ENCODE data around the gene CHAD.

The CHAD gene

DNA sequence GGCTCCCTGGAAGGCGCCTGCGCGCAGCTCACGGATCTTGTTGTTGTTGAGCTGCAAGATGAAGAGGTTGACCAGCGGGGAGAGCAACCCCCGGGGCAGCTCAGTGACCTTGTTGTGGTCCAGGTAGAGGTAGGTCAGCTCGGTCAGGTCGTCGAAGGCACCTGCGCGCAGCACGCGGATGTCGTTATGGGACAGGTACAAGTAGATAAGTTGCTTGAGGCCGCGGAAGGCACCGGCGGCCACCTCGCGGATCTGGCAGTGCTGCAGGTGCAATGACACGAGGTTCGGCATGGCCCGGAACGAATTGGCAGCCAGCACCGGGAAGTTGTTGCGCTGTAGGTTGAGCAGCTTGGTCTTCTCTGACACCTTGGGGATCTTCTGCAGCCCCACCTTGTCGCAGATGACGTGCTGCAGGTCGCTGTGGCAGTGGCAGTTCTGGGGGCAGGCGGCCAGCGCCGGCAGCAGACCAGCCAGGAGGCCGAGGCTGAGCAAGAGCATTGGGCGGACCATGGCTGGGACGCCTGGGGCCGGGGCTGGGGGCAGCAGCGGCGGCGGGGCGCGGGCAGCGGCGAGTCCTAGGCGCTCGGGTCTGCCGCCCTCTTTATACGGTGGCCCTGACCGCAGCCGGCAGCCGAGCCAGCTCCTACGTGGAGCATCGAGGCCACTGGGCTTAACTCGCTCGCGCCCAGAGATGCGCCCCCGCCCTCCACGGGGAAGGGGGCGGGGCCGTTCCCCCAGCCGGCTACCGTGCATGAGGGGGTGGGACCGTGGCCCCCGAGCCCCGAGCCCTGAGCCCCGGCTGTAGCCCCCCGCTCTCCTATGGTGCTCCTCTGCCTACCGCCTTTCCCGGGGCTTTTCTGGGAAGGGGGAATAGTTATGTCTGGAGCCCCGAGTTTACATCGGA lies at the start of gene CHAD:
CHAD (minus strand) TSS at position 577 of the 904 bp plus-strand sequence; CDS start at position 510, 67 bp downstream.
- DNase-seq, result no peak

DNA sequence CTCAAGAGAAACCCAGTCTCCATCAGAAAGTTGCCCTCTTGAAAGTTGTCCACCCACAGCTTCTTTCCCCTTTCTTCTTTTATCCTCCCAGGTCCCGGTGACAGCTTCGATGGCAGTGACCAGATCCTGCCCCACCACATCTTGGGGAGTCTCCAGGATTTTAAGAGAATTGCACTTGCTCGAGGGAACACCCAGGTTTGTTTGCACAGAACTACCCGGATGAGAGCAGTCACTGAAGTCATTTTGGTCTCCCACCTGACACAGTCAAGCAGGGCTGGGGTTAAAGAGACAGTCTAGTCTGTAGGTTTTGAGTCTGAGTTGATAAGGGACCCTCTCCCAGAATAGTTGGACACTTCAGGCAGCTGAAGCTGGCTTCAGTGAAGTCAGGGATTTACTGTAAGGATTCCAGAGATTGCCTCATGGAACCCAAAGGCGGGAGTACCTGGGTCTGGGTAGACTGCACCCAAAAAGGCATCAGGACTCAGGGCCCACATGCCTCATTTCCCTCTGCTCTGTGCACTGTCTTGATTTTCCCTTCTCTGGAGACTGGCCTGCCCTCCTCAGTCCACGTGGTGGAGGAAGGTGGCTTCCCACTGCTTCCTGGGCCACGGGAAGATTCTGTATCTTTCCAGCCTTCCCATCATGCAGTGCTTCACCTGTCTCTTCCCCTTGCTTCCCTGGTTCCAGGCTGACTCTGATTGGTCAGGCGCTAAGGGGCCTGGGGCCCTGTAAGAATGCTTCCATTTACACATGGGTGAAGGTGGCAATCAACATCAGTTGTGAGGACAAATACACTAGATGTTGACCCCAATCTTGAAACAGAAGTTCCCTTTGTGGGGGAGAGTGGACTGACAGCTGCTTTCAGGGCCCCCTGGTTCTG lies 49.1 kb upstream of the CHAD start:
- no peak for DNase-seq

DNA sequence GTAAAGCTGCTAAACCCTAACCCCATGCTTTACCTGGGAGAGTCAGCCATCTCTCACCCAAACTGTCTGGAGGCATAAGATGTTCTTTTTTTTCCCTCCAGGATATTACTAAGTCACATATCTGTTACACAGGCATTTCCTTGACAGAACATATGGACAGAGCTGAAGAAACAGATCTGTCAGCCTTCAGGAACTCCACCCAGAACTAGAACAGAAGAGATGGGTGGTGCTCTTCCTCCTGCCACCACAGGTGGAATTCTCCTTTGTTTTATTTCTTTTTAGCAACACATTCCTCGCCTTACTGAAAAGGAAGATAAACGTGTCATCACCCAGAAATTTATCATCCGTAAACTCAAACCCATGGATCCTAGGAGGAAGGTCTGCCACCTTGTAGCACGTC lies 48.3 kb upstream of the CHAD start:
- DNase-seq, result no peak

DNA sequence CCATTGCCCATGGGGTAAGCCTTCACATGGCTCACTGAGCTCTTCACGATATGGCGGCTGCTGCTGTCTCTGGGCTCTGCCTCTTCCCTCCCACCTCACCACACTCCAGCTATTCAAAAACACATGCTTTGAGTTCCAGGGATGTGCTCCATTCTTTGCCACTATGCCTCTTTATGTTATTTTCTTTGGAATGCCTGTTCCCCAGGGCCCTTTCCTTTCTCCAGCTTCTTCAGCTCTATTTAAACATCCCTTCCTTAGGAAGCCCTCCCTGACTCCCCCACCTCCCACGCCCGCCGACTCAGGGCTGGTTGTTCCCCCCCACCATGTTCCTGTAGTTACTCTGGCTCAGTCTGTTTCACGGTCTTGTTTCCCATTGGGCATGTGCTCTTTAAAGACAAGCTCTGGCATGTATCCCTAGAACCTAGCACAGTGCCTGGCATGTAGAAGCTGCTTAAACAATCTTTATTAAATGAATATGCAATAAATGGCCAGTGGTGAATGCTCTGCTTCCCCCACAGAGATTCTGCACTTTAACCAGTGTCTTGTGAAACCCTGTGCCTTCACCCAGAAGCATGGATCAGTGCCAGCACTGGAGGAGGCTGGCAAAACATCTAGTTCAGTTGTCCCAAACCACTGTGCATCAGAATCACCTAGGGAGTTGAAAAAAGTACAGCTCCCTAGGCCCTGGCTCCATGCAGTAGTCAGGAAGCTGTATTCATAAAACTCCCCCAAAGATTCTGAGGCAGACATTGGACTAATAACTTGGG lies 46.4 kb upstream of the CHAD start:
- no peak for DNase-seq

DNA sequence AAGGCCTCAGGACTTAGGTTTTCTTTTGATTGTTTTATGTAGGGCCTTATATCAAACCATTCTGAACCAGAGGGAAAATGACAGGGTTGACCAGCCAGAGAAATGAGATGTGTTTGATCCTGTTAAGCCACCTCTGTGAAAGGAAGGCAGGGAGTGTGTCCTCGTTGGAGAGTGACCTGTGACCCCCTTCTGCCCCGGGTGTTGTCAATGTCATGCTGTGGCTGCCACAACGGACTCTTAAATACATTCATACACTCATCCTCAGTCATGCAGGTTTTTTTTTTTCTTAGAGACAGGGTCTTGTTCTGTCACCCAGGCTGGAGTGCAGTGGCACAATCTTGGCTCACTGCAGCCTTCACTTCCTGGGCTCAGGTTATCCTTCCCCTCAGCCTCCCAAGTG lies 45.7 kb upstream of the CHAD start:
- no peak for DNase-seq

- no peak for DNase-seq
These were observed 44.8 kb upstream of the CHAD start for GRCh38 chr17:50513495-50513894.

DNA sequence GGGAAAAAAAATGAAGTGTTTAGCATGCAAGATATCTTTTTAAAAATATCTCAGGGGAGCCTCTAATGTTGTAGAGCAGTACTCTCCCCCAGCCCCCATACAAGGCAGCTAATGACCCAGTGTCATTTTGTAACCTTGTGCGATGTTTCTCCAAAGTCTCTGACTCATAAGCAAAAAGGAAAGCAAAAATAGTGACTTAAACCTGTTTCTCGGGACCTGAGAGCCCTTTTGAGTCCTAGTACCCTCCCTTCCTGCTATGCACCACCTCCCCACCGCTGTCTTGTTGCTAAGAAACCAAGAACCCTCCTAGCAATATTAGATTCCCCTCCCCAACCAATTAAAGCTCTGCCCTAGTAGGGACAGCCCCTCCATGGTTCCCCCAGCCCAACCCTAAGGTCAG lies 42.4 kb upstream of the CHAD start:
- peak in 1 of 6 experiments; percentile 5 for DNase-seq

DNA sequence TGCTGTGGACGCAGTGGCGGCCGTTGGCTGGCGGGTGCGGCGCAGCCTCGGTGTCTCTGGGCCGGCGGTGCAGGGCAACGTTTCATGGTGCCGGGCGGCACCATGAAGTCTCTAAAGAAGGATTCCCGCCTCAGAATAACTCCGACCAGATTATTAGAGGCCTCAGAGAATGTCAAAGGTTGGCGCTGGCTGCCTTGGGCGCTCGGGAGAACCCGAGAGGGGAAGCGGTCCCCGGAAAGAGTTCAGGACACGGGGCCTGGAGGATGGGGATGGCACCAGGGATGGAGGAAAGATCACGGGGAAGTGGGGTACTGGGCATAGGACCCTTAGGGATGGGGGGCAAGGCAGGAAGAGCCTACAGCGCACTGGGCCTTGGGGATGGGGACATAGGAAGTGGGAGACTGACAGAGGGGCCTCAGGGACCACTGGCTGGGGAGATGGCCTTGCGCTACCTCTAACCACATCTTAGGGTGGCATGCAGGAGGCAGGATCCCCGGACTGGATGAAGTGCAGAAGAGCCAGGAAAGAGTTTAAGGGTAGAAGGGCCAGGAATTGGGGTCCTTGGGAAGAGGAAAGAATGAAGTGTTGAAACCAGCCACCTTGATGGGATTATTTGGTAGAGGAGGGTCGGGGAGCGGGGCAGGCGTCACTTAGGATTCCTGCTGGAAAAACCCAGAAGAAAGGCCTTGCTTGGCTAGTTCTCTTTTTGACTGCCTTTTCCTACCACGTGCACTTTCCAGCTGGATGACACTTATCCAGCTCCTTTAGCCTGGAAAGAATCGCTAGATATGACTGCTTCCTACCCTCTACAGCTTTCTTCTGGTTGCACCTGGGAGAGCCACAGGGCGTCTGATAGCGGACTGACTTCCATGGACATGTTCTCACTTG lies 40.1 kb upstream of the CHAD start:
- DNase-seq, result no peak

GRCh38 chr17:50507871-50508572 lies 39.3 kb upstream of the CHAD start, which contains the start of gene MYCBPAP:
TSS of gene MYCBPAP (plus strand) at chr17:50508439. CDS start at chr17:50508675, 236 bp downstream.
- DNase-seq, result peak; percentile 51 to 79 (median 70)

DNA sequence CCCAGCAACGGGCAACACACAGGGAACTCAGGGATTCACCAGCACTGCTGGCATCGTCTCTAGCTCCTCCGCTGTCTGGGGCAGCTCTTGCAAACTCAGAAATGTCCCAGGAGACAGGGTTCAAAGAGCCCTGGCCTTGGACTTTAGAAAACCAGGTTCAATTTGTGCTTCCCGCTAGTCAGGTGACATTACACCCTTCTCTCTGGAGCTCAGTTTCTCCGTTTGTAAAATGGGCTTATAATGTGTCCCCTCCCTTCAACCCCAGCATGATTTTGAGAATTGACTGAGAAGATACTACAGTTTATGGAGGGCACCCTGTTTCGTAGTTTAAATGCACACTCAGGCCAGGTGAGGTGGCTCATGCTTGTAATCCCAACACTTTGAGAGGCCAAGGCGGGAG lies 37.6 kb upstream of the CHAD start:
- no peak for DNase-seq

- DNase-seq, result no peak
These were observed 37.0 kb upstream of the CHAD start for GRCh38 chr17:50505591-50506130.

GRCh38 chr17:50502301-50502990 lies 33.8 kb upstream of the CHAD start:
- DNase-seq, result no peak

DNA sequence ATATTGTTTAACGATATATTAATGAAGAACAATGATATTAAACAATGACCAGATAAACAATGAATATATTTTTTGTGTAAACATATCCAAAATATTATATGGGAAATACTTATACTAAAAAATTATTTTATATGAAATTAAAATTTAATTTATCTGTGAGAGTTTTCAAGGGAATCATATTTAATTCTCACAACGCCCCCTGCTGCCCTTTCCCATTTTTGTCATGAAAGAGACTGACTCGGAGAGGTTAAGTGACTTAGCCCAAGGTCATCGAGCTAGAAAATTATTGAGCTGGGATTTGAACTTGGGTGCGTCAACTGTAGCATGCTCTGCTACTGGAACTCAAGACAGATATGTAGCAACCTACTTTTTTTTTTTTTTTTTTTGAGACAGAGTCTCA lies 32.4 kb upstream of the CHAD start:
- no peak for DNase-seq

DNA sequence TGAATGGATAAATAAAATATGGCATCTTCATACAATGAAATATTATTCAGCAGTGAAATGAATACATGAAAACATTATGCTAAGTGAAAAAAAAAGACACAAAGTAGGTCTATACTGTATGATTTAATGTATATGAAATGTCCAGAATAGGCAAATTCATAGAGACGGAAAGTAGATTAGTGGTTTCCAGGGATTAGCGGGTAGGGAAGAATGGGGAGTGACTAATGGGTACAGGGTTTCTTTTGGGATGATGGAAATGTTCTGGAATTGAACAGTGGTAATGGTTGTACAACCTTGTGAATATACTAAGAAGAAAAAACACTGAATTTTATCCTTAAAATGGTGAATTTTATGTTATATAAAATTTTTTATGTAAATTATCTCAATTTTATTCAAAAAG lies 31.0 kb upstream of the CHAD start:
- DNase-seq, result no peak

GRCh38 chr17:50499270-50499669 lies 30.6 kb upstream of the CHAD start:
- no peak for DNase-seq

DNA sequence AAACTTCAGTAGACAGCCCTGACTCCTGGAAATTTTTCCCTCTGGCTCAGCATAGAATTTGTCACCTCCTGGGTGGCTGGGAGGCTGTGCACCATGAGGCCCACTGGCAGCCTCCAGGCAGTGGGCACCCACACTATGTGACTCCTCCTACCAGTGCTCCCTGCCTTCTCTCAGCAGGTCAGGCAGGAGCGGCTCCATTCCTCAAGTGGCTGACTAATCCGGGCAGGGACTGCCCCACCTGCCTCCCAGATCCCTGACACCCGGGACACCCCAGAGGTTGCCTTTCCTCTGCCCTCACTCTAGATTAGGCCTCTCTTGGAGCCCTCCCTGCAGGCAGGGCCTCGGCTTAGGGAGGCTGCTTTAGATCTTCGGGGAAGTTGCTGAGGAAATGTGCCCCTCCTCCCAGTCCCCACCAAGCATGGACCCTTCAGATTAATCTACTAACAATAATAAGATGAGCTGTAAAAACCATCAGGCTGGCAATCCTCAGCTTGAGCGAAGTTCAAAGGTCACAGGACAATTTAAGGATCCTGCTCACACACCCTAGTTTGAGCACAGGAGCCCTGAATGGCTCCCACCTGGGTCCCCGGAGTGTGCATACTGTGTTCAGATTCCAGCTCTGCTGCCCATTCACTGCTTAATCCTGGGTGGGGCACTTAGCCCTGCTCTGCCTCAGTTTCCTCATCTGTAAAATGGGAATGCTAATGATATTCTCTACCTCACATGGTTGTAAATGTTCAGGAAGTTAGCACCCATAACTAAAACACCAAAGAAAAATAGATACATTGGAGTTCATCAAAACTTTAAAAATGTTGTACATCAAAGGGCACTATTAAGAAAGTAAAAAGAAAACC lies 29.6 kb upstream of the CHAD start:
- DNase-seq, result no peak

DNA sequence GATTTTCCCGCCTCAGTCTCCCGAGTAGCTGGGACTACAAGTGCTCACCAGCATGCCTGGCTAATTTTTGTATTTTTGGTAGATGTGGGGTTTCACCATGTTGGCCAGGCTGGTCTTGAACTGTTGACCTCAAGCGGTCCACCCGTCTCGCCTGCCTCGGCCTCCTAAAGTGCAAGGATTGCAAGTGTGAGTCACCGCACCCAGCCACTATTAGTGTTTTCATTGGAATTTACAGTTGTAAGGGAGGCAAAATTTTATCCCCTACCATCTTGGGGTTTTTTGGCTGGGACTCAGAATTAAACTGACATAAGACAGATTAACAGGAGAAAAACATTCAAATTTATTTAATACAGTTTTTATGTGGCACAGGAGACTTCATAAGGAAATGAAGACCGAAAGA lies 27.2 kb upstream of the CHAD start:
- no peak for DNase-seq

GRCh38 chr17:50495217-50495823 lies 26.6 kb upstream of the CHAD start:
- no peak for DNase-seq

- DNase-seq, result no peak
These were observed 25.1 kb upstream of the CHAD start for GRCh38 chr17:50493744-50494143.

All from stimulated activated naive CD4-positive, alpha-beta T cell (primary cell).